Adrenal gland (tissue), 12 donors: ENCODE measurements around the gene C11orf86. TPM values are rescaled to one million over a fixed set of nuclear protein-coding genes. Genes with fewer than 3 reads are reported as not detected.
"Not testable (repeated sequence)": the region's sequence is repeated elsewhere in the genome, so short reads cannot be mapped to it uniquely, and the experiment has no call there.

Experiments
- DNase-seq, 7 donors: peaks; one replicate each; pipeline ENCODE4 v3.0.0-alpha.2; 2019 to 2020
- H3K27ac ChIP-seq, 5 donors: fragments of 200-600 bp; sonication (generic) in 4 of 5; 1 replicate in 3 of 5; 2 replicates in 2 of 5; pipeline versions ENCODE4 v1.5.1 to v1.8.0; 2016 to 2020; ENCODE audit warnings: mild to moderate bottlenecking in 1 of 5
- H3K27me3 ChIP-seq: fragments of 200-600 bp; 2 replicates; pipeline ENCODE4 v1.8.0; 2021
- H3K36me3 ChIP-seq, 2 donors: fragments of 200-600 bp; replicated peaks in 1 of 2; 1 replicate in 1 of 2; 2 replicates in 1 of 2; pipeline versions ENCODE4 v1.5.1 to v1.8.0; 2018 to 2022
- H3K4me1 ChIP-seq, 2 donors: fragments of 200-600 bp; replicated peaks in 1 of 2; 1 replicate in 1 of 2; 2 replicates in 1 of 2; pipeline versions ENCODE4 v1.5.1 to v1.8.0; 2018 to 2021
- H3K4me3 ChIP-seq, 4 donors: fragments of 200-600 bp; sonication (generic) in 3 of 4; one replicate each; pipeline ENCODE4 v1.5.1; 2016 to 2018
- H3K9me3 ChIP-seq, 3 donors: fragments of 200-600 bp; sonication (generic) in 1 of 3; replicated peaks in 1 of 3; 1 replicate in 2 of 3; 2 replicates in 1 of 3; pipeline versions ENCODE4 v1.5.1 to v1.8.0; 2016 to 2021
- POLR2A ChIP-seq, 2 donors: fragments of 450-650 bp; IDR thresholded peaks; one replicate each; pipeline ENCODE4 v1.6.1; 2017; ENCODE audit warnings: antibody characterized with exemption in 2 of 2, mild to moderate bottlenecking in 2 of 2, moderate library complexity in 1 of 2
- WGBS, 4 donors: extraction: QIAGEN DNeasy Blood & Tissue Kit in 2 of 4; methylation state at CpG; one replicate each; pipeline versions ENCODE4 v1.1.5 to v1.1.7; 2013 to 2017; 5-methylcytosine and 5-hydroxymethylcytosine counted together
- intact Hi-C, 2 donors: fragments of 100-400 bp; cut with DNase I; formaldehyde crosslinking; loops; one replicate each; pipeline versions ENCODE4 v1.14.1 to v1.15.0; 2022 to 2023
- polyA plus RNA-seq, 3 donors: library from polyadenylated mRNA; stranded (reverse); fragments of 200-250 nt in 2 of 3; fragments of 350-450 nt in 1 of 3; fragmentation: Illumina TruSeq in 1 of 3; extraction: RNeasy Lipid Tissue Mini Kit (QIAGEN cat#74804) in 1 of 3; gene quantifications; one replicate each; pipeline ENCODE4 v1.2.3, GENCODE V29; 2013 to 2014
- total RNA-seq, 9 donors: library from RNA; depleted of rRNA in 4 of 9; stranded (reverse); fragments of >200 nt in 4 of 9; fragments of 120-200 nt in 1 of 9; fragmentation: NEBNext Ultra II Directional in 1 of 9; extraction: Animal tissue kit (Norgen Biotek cat#: 25700) in 1 of 9; gene quantifications; one replicate each; pipeline versions ENCODE4 v1.1.0 to v1.2.4, GENCODE V29; 2013 to 2023
- TF ChIP-seq, protein P1 (sequence below), 6 experiments: fragments of 450-650 bp in 4 of 6; fragments of 200-600 bp in 2 of 6; sonication (generic) in 1 of 6; IDR thresholded peaks; 1 replicate in 5 of 6; 2 replicates in 1 of 6; pipeline versions ENCODE4 v1.5.1 to v1.8.0; 2016 to 2021; ENCODE audit warnings: antibody characterized with exemption in 6 of 6, mild to moderate bottlenecking in 2 of 6, moderate library complexity in 1 of 6
- donor health status: healthy with polysubstance abuse.
- donor health status: Bipolar disorder and iron deficiency.
- donor health status: DM: yes; HTN: yes; CAD: no.
- donor health status: DM: no; HTN: no; CAD: no.
- donor health status: DM: no; HTN: no; CAD: no.
- donor health status: DM: yes; HTN: yes; CAD: no.

The C11orf86 gene
- total and polyA plus RNA-seq, 12 donors = 0.25 to 29.9 (median 1.00) TPM; not detected in 1

DNA sequence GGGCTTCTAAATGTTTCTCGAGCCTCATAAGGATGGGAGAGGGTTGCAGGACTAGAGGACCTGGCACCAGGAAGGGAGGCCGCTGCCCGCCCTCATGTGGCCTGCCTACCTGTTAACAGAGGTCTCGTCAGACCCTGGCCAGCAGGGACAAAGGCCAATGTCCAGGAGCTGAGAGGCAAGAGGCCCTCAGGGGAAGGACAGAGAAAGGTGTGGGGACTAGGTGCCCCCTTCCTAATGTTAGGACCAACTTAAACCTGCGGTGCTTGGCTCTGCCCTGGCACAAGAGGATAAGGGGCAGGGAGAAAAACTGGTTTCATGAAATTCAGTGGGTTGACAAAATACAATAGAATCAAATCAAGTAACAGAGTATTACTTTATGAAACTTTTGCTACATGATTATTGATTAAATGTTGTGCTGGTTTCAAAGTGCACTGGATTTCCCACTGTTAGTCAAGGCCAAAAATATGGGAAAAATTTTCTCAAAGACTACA lies 27.9 kb downstream of the C11orf86 start:
- TF ChIP-seq POLR2A (IDR thresholded peaks at IDR 0.05) = no peak
- TF ChIP-seq, protein P1, sequence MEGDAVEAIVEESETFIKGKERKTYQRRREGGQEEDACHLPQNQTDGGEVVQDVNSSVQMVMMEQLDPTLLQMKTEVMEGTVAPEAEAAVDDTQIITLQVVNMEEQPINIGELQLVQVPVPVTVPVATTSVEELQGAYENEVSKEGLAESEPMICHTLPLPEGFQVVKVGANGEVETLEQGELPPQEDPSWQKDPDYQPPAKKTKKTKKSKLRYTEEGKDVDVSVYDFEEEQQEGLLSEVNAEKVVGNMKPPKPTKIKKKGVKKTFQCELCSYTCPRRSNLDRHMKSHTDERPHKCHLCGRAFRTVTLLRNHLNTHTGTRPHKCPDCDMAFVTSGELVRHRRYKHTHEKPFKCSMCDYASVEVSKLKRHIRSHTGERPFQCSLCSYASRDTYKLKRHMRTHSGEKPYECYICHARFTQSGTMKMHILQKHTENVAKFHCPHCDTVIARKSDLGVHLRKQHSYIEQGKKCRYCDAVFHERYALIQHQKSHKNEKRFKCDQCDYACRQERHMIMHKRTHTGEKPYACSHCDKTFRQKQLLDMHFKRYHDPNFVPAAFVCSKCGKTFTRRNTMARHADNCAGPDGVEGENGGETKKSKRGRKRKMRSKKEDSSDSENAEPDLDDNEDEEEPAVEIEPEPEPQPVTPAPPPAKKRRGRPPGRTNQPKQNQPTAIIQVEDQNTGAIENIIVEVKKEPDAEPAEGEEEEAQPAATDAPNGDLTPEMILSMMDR (IDR thresholded peaks at IDR 0.05) = no peak
- WGBS, 4 donors = 76 to 95% (median 93%) methylated on average over 3 to 5 of the region's 5 CpGs
- Histone ChIP-seq H3K4me3 (no peak overlapping the region), H3K4me1 (no peaks in the 10 kb centered on the region), H3K36me3 (no peaks in the 10 kb centered on the region), H3K27ac (no peak overlapping the region), H3K9me3 (no peaks in the 10 kb centered on the region), H3K27me3 (no peaks in the 10 kb centered on the region)
- no peak for DNase-seq
- intact Hi-C loops = no loop called here

DNA sequence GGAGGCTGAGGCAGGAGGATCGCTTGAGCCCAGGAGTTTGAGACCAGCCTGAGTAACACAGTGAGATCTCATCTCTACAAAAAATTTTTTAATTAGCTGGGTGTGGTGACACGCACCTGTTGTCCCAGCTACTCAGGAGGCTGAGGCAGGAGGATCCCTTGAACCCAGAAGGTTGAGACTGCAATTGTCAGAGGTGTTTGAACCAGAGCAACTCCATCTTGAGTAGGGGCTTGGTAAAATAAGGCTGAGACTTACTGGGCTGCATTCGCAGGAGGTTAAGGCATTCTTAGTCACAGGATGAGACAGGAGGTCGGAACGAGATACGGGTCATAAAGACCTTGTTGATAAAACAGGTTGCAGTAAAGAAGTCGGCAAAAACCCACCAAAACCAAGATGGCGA lies 30.1 kb downstream of the C11orf86 start:
- H3K9me3 ChIP-seq, H3K4me1 ChIP-seq, H3K4me3 ChIP-seq, DNase-seq, H3K36me3 ChIP-seq, H3K27me3 ChIP-seq, H3K27ac ChIP-seq, intact Hi-C loops: not testable (repeated sequence)
- WGBS, 4 donors = 90 to 95% (median 93%) methylated on average over 8 of the region's 8 CpGs

DNA sequence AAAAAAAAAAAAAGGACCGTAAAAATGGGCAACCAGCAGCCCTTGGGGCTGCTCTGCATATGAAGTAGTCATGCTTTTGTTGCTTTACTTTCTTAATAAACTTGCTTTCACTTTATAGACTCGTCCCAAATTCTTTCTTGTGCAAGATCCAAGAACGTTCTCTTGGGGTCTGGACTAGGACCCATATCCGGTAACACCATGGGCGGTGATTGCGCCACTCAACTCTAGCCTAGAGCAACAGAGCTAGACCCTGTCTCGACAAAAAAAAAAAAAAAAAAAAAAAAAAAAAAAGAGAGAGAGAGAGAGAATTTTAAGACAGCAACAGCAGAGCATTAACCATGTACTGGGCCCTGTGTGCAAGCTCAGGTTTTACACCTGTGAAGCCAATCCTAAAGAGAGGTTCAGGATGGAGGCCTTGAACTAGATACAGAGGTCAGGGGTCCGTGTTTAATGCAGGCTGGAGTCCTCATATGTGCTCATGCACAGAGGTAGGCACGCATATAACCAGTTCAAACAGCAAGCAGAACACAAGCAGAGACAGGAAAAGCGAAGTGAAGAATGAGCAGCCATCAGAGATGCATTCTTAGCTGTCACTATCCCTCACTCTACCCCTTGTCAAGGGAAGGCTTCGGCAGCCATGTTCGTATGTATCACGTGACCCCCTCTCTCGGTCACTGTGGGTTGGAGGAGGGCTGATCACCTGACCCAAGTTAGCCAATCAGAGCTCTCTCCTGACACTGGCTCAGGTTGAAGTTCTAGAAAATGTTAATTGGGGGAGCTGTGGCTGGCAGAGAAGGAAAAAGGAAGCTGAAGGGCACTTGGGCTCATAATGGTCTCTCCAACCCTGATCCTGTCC lies 31.2 kb downstream of the C11orf86 start:
- intact Hi-C loops = no loop called here
- no peaks in the 10 kb centered on the region for H3K9me3 ChIP-seq
- no peaks in the 10 kb centered on the region for H3K4me1 ChIP-seq
- H3K27me3 ChIP-seq = no peaks in the 10 kb centered on the region
- H3K4me3 ChIP-seq = no peak overlapping the region
- 77 to 84% (median 83%) methylated on average over 14 of the region's 14 CpGs for WGBS, 4 donors
- DNase-seq = peak in 2 of 7 donors; percentile 34 to 51
- no peak for TF ChIP-seq POLR2A (IDR thresholded peaks at IDR 0.05)
- TF ChIP-seq, protein P1 (IDR thresholded peaks at IDR 0.05) = no peak
- H3K27ac ChIP-seq = no peak overlapping the region
- no peaks in the 10 kb centered on the region for H3K36me3 ChIP-seq

DNA sequence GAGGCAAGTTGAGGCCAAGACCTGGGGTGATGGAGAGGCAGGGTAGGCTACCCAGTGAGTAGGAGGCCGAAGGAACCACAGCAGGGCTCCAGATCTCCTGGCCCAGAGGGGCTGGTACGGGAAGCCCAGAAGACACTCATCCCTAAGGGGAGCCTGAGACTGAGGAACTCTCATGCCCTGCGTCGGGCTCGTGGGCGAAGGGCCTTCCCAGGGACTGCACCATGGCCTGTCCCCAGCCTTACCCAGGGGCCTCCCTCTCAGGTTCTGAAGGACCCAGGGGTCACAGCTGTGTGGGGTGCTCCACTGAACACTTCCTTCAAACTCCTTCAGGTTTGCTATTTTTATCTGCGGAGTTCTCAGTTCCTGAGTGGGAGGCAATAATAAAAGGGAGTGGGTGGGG lies 32.0 kb downstream of the C11orf86 start:
- TF ChIP-seq POLR2A (IDR thresholded peaks at IDR 0.05) = no peak
- TF ChIP-seq, protein P1 (IDR thresholded peaks at IDR 0.05) = no peak
- H3K4me3 ChIP-seq = no peak overlapping the region
- H3K36me3 ChIP-seq = no peaks in the 10 kb centered on the region
- H3K27me3 ChIP-seq = no peaks in the 10 kb centered on the region
- 92 to 100% (median 96%) methylated on average over 5 to 7 of the region's 7 CpGs for WGBS, 4 donors
- H3K9me3 ChIP-seq = no peaks in the 10 kb centered on the region
- H3K4me1 ChIP-seq = no peaks in the 10 kb centered on the region
- no peak for DNase-seq
- intact Hi-C loops = no loop called here
- H3K27ac ChIP-seq = no peak overlapping the region
